Activated naive CD4-positive, alpha-beta T cell treated with anti-CD3 and anti-CD28 coated beads, Interleukin-2, amount 50 U/mL, for 72 hours (primary cell): ENCODE data around the gene B4GALT1. TPM values are rescaled to one million over a fixed set of nuclear protein-coding genes. Genes with fewer than 3 reads are reported as not detected.
A peak's percentile ranks its signal among the peaks of the same experiment; 100 is the strongest.
"Not testable (repeated sequence)": the region's sequence is repeated elsewhere in the genome, so short reads cannot be mapped to it uniquely, and the experiment has no call there.

ENCODE experiments used
- ATAC-seq, 2 donors: fragments of 150-1000 bp; cut with Tn5 transposase; 2 replicates each; pipeline ENCODE4 v1.10.0; 2021; ENCODE audit warnings: mild to moderate bottlenecking in 2 of 2, moderate library complexity in 2 of 2
- DNase-seq, 2 donors: peaks; one replicate each; pipeline ENCODE4 v3.0.0; 2021 to 2022; ENCODE audit warnings: low spot score in 2 of 2
- H3K27ac Mint-ChIP-seq, 2 donors: one replicate each; pipeline ENCODE4 v1.8.0; 2022; ENCODE audit warnings: mild to moderate bottlenecking in 2 of 2, mixed read lengths in 2 of 2
- H3K36me3 Mint-ChIP-seq, 2 donors: one replicate each; pipeline ENCODE4 v1.8.0; 2022; ENCODE audit warnings: mixed read lengths in 2 of 2
- H3K9me3 Mint-ChIP-seq, 2 donors: one replicate each; pipeline ENCODE4 v1.8.0; 2022; ENCODE audit warnings: mixed read lengths in 2 of 2
- total RNA-seq, 2 donors: library from RNA; stranded (reverse); gene quantifications; one replicate each; pipeline ENCODE4 v1.2.3, GENCODE V29; 2022

The B4GALT1 gene
- total RNA-seq, 2 donors from 2014 or later = 47.8 to 49.2 TPM

- DNase-seq = no peak
- peak in 1 of 2 donors; percentile 2 for ATAC-seq
- H3K36me3 Mint-ChIP-seq = peaks cover 19 to 22% of the 10 kb centered on the region in 2 donors
- H3K9me3 Mint-ChIP-seq = no peaks in the 10 kb centered on the region
- peak overlapping the region in 1 of 2 donors; percentile 96 for H3K27ac Mint-ChIP-seq
Observed at GRCh38 chr9:33167972-33168461, 881 bp upstream of the B4GALT1 start.

- Mint-ChIP-seq H3K9me3 (no peaks in the 10 kb centered on the region), H3K27ac (peak overlapping the region; percentile 98 to 99), H3K36me3 (peaks cover 19 to 22% of the 10 kb centered on the region in 2 donors)
- ATAC-seq = peak; percentile 9 to 25
- DNase-seq = no peak
Observed at GRCh38 chr9:33166231-33167083, 679 bp downstream of the B4GALT1 start.

- DNase-seq (peak; percentile 37 to 70), ATAC-seq (peak; percentile 12 to 47)
- Mint-ChIP-seq H3K27ac (peak overlapping the region; percentile 98 to 99), H3K36me3 (peaks cover 19 to 22% of the 10 kb centered on the region in 2 donors), H3K9me3 (no peaks in the 10 kb centered on the region)
Observed at GRCh38 chr9:33165263-33166151, 1.6 kb downstream of the B4GALT1 start.

- not testable (repeated sequence) for ATAC-seq
Observed at GRCh38 chr9:33164921-33165262, 2.2 kb downstream of the B4GALT1 start.

GRCh38 chr9:33164138-33164809 lies 2.9 kb downstream of the B4GALT1 start:
- ATAC-seq (no peak), DNase-seq (no peak)
- no peaks in the 10 kb centered on the region for H3K9me3 Mint-ChIP-seq
- H3K27ac Mint-ChIP-seq = peak overlapping the region; percentile 93 to 99
- peaks cover 19 to 22% of the 10 kb centered on the region in 2 donors for H3K36me3 Mint-ChIP-seq

More at GRCh38 chr9:33164921-33165262, 2.2 kb downstream of the B4GALT1 start:
- H3K9me3 Mint-ChIP-seq, DNase-seq: not testable (repeated sequence)
- Mint-ChIP-seq H3K27ac (peak overlapping the region; percentile 98 to 99), H3K36me3 (peaks cover 19 to 22% of the 10 kb centered on the region in 2 donors)

GRCh38 chr9:33163433-33164137 lies 3.6 kb downstream of the B4GALT1 start:
- Mint-ChIP-seq H3K27ac (peak overlapping the region; percentile 93 to 99), H3K9me3 (no peaks in the 10 kb centered on the region), H3K36me3 (peaks cover 19 to 22% of the 10 kb centered on the region in 2 donors)
- no peak for DNase-seq
- ATAC-seq = no peak

- peak overlapping the region in 1 of 2 donors; percentile 92 for H3K27ac Mint-ChIP-seq
- peaks cover 19 to 22% of the 10 kb centered on the region in 2 donors for H3K36me3 Mint-ChIP-seq
- no peak for DNase-seq
- H3K9me3 Mint-ChIP-seq = no peaks in the 10 kb centered on the region
- ATAC-seq = no peak
Observed at GRCh38 chr9:33162721-33163311, 4.3 kb downstream of the B4GALT1 start.

GRCh38 chr9:33161589-33162132 lies 5.5 kb downstream of the B4GALT1 start:
- Mint-ChIP-seq H3K27ac (peak overlapping the region; percentile 92 to 97), H3K36me3 (peaks cover 13 to 22% of the 10 kb centered on the region in 2 donors)

GRCh38 chr9:33161011-33161588 lies 6.0 kb downstream of the B4GALT1 start:
- no peak for DNase-seq
- H3K36me3 Mint-ChIP-seq = peaks cover 10 to 18% of the 10 kb centered on the region in 2 donors
- peak; percentile 41 to 57 for ATAC-seq
- peak overlapping the region; percentile 92 to 97 for H3K27ac Mint-ChIP-seq
- H3K9me3 Mint-ChIP-seq = no peaks in the 10 kb centered on the region

More at GRCh38 chr9:33161589-33162132, 5.5 kb downstream of the B4GALT1 start:
- DNase-seq = no peak
- ATAC-seq = no peak
- no peaks in the 10 kb centered on the region for H3K9me3 Mint-ChIP-seq

GRCh38 chr9:33160446-33160845 lies 6.7 kb downstream of the B4GALT1 start:
- not testable (repeated sequence) for DNase-seq, H3K9me3 Mint-ChIP-seq
- peak in 1 of 2 donors; percentile 8 for ATAC-seq
- Mint-ChIP-seq H3K36me3 (peaks cover 5 to 16% of the 10 kb centered on the region in 2 donors), H3K27ac (peak overlapping the region; percentile 92 to 97)

- DNase-seq (peak; percentile 48 to 71), ATAC-seq (peak; percentile 58 to 84)
- H3K36me3 Mint-ChIP-seq = peaks cover 4 to 19% of the 10 kb centered on the region in 2 donors
- H3K27ac Mint-ChIP-seq = peak overlapping the region; percentile 92 to 97
- peaks cover 0 to 5% of the 10 kb centered on the region in 2 donors for H3K9me3 Mint-ChIP-seq
Observed at GRCh38 chr9:33159777-33160127, 7.4 kb downstream of the B4GALT1 start.

- ATAC-seq (peak in 1 of 2 donors; percentile 75), DNase-seq (peak in 1 of 2 donors; percentile 76)
- peak overlapping the region; percentile 92 to 97 for H3K27ac Mint-ChIP-seq
- peaks cover 0 to 5% of the 10 kb centered on the region in 2 donors for H3K9me3 Mint-ChIP-seq
- H3K36me3 Mint-ChIP-seq = peaks cover 4 to 18% of the 10 kb centered on the region in 2 donors
Observed at GRCh38 chr9:33158843-33159776, 8.0 kb downstream of the B4GALT1 start.

GRCh38 chr9:33157960-33158842 lies 8.9 kb downstream of the B4GALT1 start:
- peaks cover 0 to 5% of the 10 kb centered on the region in 2 donors for H3K9me3 Mint-ChIP-seq
- peak overlapping the region; percentile 92 to 97 for H3K27ac Mint-ChIP-seq
- DNase-seq (no peak), ATAC-seq (no peak)
- H3K36me3 Mint-ChIP-seq = peaks cover 4 to 15% of the 10 kb centered on the region in 2 donors
